ENCODE results near the gene BMP4. TPM values are rescaled to one million over a fixed set of nuclear protein-coding genes. Genes with fewer than 3 reads are reported as not detected.

The BMP4 gene
- total and polyA plus RNA-seq, 8 donors, result 14.0 to 98.4 (median 81.3) TPM

DNA sequence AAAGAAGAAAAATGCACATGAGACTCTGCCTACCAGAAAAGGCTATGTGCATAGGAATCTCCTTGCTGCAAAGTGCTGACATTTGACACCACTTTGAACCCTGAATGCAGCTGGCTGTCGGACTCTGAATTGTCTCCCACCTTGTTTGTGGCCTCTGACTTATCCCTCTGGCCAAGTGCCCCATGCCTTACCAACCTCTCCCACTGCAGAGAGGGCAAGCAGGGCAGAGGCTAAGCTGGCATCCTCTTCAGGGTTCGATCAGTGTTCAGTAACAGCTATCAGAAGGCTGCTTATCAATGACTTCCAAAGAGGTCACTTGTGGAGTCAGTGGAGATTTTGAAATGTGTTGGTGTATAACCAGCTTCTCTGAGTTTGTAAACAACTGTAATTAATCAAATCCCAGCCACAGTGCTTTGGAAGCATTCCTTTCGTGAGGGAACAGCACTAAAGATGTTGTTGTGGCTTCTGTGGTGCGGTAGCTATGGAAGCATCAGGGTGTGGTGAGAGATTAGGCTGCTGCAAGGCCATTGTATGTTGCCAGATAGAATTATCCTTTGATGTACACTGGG, 22.6 kb upstream of the BMP4 start:
- TF ChIP-seq, protein P1, sequence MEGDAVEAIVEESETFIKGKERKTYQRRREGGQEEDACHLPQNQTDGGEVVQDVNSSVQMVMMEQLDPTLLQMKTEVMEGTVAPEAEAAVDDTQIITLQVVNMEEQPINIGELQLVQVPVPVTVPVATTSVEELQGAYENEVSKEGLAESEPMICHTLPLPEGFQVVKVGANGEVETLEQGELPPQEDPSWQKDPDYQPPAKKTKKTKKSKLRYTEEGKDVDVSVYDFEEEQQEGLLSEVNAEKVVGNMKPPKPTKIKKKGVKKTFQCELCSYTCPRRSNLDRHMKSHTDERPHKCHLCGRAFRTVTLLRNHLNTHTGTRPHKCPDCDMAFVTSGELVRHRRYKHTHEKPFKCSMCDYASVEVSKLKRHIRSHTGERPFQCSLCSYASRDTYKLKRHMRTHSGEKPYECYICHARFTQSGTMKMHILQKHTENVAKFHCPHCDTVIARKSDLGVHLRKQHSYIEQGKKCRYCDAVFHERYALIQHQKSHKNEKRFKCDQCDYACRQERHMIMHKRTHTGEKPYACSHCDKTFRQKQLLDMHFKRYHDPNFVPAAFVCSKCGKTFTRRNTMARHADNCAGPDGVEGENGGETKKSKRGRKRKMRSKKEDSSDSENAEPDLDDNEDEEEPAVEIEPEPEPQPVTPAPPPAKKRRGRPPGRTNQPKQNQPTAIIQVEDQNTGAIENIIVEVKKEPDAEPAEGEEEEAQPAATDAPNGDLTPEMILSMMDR (IDR thresholded peaks at IDR 0.05), result no peak
- Histone ChIP-seq H3K36me3 (no peaks in the 10 kb centered on the region), H3K27ac (no peak overlapping the region), H3K4me3 (no peak overlapping the region), H3K4me1 (no peaks in the 10 kb centered on the region), H3K27me3 (no peaks in the 10 kb centered on the region), H3K9me3 (peaks cover 0 to 2% of the 10 kb centered on the region in 2 donors)
- no peak for ATAC-seq
- no peak for DNase-seq
- intact Hi-C loops (cut with DNase I), result no loop called here

DNA sequence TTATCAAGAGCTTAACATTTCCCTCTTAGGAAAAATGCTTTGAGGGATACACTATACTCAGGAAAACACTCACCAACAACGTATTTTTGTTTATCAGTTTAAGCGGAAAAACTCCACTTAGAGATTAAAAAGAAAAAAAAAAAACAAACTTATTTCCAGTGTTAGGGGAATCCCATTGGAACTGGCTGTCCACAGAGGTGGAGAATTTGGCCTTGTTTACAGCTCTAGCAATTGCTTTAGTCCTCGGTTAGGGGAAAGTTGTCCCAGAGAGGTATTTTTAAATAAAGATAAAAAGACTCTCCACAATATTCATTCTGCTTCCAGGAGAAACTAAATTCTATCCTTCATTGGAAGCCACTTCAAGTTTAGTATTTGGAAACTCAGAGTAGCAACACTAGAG, 21.6 kb upstream of the BMP4 start:
- TF ChIP-seq, protein P1 (IDR thresholded peaks at IDR 0.05), result no peak
- intact Hi-C loops (cut with DNase I), result no loop called here
- Histone ChIP-seq H3K4me1 (no peaks in the 10 kb centered on the region), H3K27me3 (no peaks in the 10 kb centered on the region), H3K4me3 (no peak overlapping the region), H3K9me3 (no peaks in the 10 kb centered on the region), H3K27ac (no peak overlapping the region), H3K36me3 (no peaks in the 10 kb centered on the region)
- no peak for DNase-seq
- ATAC-seq, result no peak

DNA sequence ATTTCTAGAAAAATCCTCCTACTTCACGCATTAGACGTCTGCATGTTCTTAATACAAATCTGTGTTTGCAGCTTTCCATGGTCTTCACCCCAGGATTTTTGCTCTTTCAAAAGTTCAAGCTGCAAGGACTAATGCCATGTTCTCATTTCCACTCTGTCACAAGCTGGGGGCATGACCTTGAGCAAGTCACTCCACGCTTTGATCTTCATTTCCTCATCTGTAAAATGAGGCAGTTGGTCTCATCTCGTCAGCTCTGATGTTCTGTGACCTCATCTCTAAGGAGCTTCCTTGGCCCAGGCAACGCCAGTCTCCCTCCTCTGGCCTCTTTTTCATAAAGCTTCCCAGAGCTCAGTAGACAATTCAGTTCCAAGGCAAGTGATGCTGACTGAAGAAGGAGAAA, 18.8 kb upstream of the BMP4 start:
- Histone ChIP-seq H3K4me3 (no peak overlapping the region), H3K4me1 (no peaks in the 10 kb centered on the region), H3K9me3 (no peaks in the 10 kb centered on the region), H3K27me3 (no peaks in the 10 kb centered on the region), H3K27ac (no peak overlapping the region), H3K36me3 (no peaks in the 10 kb centered on the region)
- TF ChIP-seq, protein P1 (IDR thresholded peaks at IDR 0.05), result no peak
- ATAC-seq (no peak), DNase-seq (no peak)
- intact Hi-C loops (cut with DNase I), result no loop called here

DNA sequence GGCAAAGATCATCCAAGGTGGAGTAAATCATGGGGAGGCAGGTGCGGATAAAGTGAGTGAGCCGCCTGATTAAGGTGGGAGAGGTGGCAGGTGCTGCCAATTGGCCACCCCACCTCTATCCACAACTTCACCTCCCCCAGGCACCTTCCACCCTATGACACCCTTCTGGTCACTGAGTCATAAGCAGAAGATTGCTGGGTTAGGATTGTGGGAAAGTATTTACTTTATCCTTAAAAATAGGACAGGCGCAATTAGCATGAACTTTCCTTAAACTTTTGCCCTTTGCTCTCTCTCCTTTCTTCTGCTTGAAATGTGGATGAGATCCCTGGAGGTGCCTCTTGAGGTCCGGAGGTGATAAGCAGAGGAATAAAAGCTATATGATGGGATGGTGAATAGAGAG, 14.9 kb upstream of the BMP4 start:
- Histone ChIP-seq H3K4me3 (no peak overlapping the region), H3K9me3 (no peaks in the 10 kb centered on the region), H3K4me1 (no peaks in the 10 kb centered on the region), H3K27ac (no peak overlapping the region), H3K27me3 (no peaks in the 10 kb centered on the region), H3K36me3 (no peaks in the 10 kb centered on the region)
- intact Hi-C loops (cut with DNase I), result no loop called here
- DNase-seq, result no peak
- ATAC-seq, result no peak
- TF ChIP-seq, protein P1 (IDR thresholded peaks at IDR 0.05), result no peak

DNA sequence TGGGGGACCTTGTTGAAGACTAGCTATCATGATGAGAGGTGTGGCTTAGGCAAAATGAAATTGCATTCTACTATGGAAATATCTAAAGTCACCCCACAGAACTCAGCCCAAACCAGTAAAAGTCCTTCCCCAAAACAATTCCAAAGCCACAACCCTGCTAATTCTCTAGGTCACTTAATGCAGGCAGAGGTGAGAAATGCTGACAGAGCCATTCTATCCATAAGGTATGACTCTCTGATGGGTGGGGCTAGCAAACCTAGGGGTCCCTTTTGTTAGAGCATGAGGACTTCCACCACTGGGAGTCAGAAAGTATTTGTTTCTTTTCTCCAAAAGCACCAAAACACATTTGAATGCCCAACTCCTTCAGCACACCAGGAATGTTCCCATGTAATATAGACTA, 12.7 kb upstream of the BMP4 start:
- no peak for ATAC-seq
- peaks cover 0 to 9% of the 10 kb centered on the region in 2 donors for H3K27me3 ChIP-seq
- H3K36me3 ChIP-seq, result no peaks in the 10 kb centered on the region
- no peak overlapping the region for H3K27ac ChIP-seq
- intact Hi-C loops (cut with DNase I), result no loop called here
- DNase-seq, result no peak
- TF ChIP-seq, protein P1 (IDR thresholded peaks at IDR 0.05), result no peak
- H3K4me3 ChIP-seq, result no peak overlapping the region
- H3K4me1 ChIP-seq, result no peaks in the 10 kb centered on the region
- H3K9me3 ChIP-seq, result no peaks in the 10 kb centered on the region

Data from left lung (tissue), 10 donors.